PC-9 (cell line): ENCODE data around the gene TAL2.

ENCODE experiments used
- CTCF ChIP-seq: fragments of 200-600 bp; sonication (generic); conservative IDR thresholded peaks from 2 replicates; pipeline ENCODE4 v1.6.1; 2017; ENCODE audit warnings: mixed run types, antibody characterized with exemption, mild to moderate bottlenecking, moderate library complexity
- EZH2 ChIP-seq: fragments of 200-600 bp; sonication (generic); IDR thresholded peaks from 2 replicates; pipeline ENCODE4 v1.8.0; 2017; ENCODE audit warnings: antibody characterized with exemption, low read depth

DNA sequence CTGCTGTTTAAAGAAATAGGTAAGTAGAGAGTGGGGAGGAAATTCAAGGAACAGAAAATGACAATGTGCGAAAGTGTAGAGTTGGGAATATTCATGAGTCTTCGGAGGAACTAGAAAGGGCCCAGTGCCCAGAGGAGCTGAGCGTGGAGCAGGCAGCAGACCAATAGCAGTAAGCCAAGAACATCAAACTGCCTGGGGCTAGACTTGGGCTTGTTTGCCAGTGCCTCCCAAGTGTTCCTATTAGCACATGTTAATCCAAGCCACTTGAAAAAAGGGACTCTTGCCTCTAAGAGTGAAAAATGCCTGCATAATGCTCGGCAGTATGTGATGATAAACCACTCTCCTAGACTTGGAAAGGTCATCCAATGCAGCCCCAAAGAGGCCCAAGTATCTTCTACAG, 1.2 kb upstream of the TAL2 start:
- TF ChIP-seq EZH2 (no peak), CTCF (no peak)
